HG02642 (cell line): ENCODE data around the gene LOXL3.
A peak's percentile ranks its signal among the peaks of the same experiment; 100 is the strongest.

Experiments
- ATAC-seq: cut with Tn5 transposase; IDR thresholded peaks from one replicate; pipeline ENCODE4 v1.9.1; 2021; ENCODE audit warnings: mild to moderate bottlenecking; ENCODE audit not compliant: unreplicated experiment, poor library complexity

The LOXL3 gene

DNA sequence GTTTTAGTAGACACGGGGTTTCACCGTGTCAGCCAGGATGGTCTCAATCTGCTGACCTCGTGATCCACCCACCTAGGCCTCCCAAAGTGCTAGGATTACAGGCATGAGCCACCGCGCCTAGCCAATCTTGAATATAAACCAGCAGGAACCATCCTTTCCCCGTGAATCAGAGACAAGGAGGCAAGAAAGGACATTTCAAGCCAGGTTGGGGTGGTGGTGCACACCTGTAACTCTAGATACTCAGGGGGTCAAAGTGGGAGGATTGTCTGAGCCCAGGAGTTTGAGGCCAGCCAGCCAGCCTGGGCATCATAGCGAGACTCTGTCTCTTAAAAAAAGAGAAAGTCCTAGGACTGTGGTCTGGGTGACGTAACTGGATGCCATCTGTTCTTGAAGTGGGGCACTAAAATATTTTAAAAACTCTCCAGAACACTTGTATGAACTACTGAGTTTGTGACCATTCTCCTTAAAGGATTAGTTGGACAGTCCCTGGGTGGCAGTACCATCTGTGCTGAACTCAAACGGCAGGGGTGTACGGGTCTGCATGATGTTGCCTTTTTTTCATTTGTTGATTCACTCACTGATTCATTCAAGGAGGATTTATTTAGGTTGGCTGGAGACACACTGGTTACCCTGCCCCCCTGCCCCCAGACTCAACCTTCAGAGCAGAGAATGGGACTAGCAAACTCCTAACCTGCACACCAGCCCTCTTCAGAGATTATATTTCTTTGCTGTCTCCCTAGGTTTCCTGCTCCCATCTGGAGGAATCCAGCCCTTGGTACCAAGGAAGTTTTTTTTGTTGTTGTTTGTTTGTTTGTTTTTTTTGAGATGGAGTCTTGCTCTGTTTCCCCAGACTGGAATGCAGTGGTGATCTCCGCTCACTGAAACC is 42.4 kb downstream of the LOXL3 start:
- no peak for ATAC-seq

DNA sequence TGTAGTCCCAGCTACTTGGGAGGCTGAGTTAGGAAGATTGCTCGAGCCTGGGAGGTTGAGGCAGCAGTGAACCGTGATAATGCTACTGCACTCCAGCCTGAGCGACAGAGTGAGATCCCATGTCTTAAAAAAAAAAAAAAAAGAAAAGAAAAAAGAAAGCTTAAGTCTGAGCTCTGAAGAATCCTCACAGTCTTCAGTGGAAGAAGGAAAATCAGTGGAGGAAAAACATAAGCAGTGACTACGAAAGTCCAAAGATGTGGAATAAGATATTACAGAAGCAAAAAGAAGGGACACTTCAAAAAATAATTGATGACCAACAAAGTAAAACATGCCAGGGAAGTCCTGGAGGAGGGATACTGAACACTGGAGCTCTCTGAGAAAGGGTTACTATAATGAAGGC is 43.5 kb downstream of the LOXL3 start:
- ATAC-seq, result no peak

DNA sequence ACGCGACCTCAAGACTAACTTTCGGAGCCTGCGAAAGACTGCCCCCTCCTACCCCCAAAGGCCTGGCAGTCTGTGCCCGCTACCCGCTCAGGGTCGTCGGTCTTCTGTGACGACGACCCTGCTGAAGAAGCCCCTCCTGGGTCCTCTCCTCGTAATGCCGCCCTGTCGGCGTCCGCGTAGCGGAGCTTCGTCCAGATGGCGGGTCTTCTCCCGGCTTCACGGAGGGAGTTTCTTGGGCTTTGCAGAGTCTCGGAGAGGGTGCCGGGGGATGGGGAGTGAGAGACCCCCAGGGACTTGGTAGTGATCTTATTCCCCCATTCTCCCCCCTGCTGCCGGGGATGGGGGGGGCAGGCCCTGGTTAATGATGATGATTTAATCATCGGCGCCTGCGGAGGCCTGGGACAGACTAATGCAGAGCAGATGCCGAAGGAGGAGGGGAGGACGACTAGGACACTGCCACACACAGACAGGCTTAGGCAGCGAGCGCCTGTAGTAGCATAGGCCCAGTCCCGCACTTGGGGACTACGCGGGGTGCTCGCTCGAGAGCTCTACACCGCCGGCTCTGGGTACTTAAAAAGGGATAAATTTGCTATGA is 45.7 kb downstream of the LOXL3 start:
- peak; percentile 6 for ATAC-seq

DNA sequence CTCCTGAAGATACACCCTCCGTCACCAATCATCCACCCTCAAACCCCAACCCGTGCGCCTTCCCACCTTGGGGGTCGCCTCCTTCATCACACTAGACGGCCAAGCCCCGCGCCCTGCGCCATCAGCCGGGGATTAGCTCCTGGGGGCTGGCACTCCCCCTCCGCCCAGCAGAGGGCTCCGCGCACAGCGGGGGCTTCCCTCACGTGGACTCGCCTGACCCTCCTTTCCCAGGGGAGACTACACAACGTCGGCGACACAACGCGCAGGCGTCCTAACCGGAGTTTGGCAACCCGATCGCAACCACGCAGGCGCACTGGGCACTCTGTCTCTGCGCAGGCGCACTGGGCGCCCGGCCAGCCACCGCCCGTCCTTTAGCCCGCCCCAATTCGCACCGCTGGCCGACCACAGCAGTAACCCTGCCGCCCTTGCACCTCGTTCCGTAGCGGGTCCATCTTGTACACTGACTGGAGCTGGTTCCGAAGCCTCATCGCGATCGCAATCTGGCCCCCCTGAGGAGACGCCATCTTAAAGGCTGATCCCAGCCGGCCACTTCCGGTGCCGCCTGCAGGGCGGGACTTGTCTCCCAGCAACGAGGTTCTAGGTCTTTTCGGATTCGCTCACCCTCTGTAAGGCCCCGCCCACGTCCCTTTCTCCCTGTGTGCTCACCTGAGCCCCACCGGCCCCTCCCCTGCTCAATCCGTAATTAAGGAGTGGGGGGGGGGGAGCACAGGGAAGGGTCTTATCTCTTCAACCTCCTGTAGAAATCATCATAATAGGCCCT is 46.4 kb downstream of the LOXL3 start, which contains the start of gene PCGF1:
Gene PCGF1, minus strand, starts transcription at position 551 of the 781 bp plus-strand sequence. Its CDS starts 27 bp downstream, at position 524.
- ATAC-seq, result peak; percentile 93

DNA sequence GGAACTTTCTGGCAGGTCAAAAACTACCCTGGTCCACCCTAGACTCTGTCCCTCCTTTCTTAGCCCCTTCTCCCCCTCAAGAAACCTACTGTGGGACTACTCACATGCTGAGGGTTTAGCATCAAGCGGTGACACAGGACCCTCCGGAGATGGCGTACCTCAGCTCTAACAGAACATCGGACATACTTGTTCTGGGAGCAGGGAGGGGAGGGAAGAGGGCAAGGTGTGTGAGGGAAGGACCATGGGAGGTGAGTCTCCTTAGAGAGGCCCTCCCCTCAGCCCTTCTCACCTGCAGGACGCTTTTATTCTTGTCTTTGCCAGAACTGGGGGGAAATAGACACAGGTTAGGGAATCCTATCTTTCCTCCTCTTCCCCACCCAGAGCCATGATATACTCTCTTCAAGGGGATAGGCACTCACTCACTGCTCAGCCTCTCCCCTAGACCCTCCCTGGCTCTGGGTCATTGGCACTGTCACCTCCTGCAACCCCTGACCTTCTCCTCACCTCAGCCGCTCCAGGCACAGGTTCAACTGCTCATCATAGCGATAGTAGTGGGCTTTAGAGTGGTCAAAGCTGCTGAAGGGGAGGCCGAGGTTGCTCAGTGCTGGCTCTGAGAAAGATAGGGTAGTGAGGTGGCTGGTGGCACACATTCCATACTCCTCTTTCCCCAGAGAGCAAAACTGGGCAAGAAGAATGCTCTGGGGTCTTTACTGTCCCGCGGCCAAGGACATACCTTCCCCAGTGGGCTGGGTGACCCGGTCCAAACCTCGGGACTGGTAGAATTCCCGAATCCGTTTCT is 48.1 kb downstream of the LOXL3 start:
- no peak for ATAC-seq

DNA sequence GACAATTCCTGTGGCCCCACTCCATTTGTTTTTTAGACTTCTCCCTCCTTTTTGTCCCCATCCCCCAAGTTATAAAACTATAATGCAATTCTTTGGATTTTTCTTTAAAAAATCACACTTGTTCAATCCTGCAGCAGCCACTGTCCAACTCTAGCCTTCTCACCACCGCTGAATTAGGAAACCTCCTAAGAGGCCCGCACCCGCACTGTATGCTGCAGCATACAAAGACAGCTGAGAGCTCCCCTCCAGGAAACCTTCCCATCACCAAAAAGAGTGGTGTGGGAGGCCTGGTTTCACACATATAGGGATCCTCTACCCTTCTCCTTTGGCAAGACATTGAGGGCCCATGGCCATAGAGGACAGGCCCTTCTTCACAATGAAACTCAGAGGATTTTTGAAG is 49.2 kb downstream of the LOXL3 start:
- no peak for ATAC-seq

DNA sequence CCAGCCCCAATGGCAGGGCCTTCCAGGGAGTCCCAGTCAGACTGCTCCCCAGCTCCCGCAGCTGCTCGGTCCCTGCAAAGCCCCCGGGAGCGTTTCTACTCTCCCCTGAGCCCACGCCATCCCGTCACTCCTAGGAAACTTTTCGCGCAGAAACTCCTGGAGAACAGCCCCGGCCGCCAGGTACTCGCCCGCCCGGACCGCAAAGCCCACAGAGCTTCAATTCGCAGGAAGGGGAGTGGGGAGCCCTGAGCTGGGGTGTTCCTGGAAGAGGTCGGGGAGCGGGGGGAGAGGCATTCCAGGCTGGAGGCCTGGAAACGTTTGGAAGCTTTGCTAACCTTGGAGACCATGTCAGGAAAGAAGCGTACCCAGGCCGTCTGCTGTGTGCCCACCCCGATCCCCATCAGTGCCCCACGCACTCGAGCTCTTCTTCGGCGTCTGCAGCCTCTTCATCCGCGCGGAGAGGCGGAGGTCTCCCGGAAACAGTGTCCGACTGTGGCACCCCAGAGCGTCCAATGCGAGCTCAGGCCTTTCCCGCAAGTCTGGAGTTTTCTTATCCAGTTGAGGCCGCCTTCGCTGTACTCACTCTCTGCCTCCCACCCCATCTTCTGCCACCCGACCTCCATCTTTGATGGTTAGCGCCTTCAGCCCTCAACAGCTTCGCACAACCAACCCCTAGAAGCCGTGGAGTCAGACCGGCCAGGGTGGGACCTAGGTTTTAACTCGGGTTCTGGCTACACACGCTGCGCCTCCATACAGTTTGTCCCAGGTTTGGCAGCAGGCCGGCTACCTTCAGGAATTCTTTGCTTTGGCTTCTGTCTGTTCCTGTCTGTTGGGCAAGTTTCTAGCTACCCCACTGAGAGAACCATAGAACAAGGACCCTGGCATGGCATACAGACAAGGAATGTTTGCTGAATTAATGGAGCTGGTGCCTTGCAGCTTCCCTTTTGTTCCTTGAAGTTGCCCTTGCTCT is 50.0 kb downstream of the LOXL3 start:
- no peak for ATAC-seq

DNA sequence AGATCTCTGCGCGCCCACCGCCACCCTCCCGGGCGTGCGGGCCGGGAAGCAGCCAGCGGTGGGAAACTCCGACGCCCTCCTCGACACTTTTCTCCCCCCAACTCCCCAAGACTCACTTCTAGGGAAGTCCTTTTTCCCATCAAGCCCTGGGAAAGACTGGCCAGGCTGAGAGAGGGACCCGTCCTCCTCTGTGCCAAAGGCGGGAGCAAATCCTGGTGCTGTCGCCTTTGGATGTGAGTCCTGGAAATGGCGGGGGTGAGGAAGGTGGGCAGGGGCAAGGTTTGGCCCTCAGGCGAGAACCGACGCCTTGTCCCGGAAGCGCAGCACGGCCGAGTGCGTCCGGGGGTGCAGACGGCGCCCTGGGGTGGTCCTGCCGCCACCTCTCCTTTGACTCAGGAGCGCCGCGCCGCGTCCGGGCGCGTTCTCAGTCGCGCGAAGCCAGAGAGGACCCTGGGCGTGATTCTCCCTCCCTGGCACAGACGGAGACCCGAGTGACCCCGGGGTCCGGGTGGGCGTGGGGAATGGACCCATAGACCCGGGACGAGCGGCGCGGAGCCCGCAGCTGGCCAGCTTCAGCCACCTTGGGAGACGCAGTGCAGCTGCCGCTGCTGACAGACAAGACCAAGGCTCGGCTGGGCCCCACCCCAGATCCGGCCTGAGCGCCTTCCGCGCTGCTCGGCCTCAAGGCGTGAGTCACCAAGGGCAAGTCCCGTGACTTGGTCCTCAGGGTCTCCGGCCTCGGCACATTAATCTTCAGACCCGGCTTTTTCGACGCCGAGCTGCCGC is 50.8 kb downstream of the LOXL3 start:
- peak; percentile 36 for ATAC-seq

DNA sequence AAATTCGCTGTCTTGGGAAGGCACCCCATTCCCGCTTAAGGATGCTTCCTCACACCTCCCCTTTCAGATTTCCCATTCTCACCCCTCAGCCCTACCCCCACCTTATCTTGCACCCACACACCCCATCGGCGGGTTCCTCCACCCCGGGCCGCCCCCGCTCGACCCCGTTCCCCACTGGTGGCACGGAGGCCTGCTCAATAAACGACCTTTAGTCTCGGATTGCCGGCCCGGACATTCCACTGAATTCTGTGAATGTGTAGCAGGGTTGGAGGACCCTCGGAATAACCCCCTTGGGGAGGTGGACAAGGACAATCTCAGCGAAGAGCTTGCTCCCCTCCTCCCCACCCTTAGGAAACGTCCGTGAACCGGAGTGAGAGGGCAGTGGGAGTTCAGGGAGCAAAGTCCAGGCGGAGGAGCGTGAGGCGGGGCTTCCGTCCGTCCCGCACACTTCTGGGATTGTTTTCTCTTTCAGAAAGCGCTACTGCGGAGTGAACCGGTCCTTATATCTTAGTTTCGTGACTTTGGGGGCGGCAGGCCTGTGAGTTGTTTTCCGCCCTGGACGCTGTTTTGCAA is 51.5 kb downstream of the LOXL3 start:
- no peak for ATAC-seq

DNA sequence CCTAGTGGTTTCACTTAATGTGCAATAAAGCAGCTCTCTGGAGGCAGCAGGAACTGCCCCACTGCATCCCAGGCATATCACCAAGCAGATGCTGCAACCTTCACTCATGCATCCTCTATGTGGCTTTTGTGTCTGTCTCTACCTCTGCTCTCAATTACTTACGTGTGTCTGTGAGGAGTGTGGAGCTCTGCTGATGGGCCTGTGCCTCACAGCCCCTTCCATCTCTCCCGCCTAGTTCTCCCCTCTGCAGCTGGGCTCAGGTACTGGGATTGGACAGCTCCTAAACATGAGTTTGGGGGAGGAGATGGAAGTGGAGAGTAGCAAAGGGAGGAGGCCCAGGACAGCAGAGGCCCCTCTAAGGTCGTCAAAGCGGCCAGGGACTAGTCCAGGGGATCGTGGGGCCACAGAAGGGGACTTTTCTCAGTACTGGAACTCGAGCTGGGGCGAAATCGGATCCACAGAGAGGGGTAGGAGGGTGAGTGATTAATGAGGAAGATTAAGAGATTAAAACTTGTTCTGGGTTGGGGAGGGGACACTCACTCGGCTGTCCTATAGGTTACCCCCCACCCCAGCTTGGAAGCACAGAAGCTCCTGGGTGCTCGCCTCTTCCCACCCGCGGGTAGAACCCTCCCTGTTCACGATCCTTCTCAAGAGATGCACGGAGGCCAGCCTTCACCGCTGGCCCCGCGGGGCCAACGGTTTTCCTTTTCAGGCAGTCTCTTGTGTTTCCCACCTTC is 52.2 kb downstream of the LOXL3 start:
- no peak for ATAC-seq

DNA sequence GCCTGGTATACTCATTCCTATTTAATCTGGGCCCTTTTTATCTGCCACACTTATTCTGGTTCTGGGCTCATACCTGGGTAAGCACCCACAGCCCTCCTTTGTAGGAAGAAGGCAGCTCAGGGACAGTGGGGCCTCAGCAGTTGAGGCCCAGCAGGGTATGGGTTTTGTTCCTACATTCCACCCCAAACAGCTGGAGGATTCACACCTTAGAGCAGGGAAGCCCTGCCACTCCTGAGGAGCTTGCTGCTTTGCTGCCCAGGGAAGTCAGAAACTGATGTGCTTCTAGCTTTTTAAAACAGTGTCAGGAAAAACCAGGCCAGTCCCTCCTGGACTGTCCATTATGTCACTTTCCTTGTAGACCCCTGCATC is 53.2 kb downstream of the LOXL3 start:
- no peak for ATAC-seq

DNA sequence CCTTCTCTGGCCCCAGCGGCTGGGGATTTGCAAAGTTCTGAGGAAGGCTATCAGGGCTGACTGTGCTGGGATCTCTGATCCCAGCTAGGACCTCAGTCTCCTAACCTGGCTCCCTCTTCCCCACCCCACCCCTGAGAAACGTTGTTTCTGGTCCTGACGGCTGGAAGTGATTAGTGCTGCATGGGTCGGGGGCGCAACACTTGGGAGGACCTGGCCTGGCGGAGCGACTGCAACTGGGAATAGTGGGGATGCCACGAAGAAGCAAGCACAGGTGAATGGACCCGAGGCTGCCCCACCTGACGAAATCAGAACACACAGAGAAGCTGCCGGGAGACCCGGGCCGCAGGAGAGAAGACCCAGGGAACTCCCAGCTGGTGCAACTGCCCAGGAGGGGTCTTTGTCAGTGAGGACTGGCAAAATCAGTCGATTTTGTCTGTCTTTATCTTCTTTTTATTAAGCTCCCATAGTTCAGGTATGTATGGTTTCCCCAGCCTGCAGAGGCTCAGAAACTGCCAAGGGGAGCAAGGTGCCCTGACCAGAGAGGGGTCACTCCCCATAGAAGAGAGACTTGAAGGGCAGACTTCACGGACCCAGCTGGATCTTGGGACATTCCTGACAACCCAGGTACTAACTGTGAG is 53.7 kb downstream of the LOXL3 start:
- no peak for ATAC-seq

DNA sequence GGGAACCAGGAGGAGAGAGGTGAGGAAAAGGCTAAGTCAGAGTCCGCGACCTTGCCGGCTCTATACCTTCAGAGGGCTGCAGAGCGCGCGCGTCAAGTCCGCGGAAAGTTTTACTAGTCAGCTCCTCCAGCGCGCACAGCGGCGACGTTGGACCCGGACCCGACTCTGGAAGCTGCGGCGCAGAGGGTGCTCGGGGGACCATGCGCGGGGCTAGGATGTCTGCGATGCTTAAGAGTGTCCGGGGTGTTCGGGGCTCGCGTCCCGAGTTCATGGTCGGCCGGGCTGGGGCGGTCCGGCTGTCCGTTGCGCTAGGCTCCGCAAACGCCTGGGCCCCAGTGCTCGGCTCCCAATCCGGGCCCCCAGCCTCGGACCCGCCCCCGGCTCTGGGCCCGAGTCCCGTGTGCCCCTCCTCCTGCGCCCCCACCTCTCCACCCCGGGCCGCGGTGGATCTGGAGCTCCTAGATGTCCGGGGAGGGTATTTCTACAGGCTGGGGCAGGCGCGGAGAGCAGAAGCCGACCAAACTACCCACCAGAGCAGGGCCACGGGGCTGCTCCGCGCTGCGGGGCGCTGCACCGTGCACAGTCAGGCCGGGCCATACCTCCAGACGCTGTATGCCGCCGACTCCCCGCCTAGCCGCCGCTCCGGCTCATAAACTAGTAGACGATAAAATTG is 54.3 kb downstream of the LOXL3 start, which contains the start of gene LBX2:
Gene LBX2, minus strand, starts transcription at position 337 of the 673 bp plus-strand sequence. Its CDS starts 66 bp downstream, at position 271.
- no peak for ATAC-seq

DNA sequence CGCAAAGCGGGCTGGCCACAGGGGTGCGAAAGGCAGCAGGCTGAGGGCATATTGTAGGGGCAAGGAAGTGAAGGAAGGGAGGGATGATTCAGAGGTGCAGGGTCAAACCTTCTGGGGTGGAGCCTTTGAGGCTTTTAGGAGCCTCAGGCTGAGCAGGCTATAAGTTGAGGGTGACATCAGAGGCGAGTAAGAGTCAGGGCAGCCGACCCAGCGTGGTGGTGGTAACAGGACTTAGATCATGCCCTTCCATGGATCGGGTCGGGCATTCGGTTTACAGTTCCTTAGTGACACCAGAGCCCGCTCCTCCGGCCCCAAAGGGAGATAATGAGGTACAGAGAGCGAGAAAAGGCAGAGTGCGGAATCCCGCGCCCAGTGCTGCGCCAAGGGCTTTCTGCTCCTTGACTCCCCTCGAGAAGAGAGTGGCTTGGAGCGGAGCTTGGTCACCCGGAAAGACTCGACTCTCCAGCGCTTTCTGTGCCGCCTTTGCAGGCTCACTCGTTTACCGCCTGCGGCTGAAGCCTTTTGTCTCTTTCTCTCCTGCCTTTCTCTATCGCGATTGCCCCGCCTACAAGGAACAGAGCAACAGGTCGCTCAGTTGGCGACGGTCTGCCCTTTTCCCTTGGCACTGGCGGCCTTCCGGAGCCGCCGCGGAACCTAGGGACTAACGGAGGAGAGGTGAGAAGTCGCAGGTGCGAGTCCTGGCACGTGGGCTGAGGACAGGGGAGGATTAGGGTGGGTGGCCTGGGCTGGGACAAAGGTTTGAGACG is 55.1 kb downstream of the LOXL3 start:
- no peak for ATAC-seq

DNA sequence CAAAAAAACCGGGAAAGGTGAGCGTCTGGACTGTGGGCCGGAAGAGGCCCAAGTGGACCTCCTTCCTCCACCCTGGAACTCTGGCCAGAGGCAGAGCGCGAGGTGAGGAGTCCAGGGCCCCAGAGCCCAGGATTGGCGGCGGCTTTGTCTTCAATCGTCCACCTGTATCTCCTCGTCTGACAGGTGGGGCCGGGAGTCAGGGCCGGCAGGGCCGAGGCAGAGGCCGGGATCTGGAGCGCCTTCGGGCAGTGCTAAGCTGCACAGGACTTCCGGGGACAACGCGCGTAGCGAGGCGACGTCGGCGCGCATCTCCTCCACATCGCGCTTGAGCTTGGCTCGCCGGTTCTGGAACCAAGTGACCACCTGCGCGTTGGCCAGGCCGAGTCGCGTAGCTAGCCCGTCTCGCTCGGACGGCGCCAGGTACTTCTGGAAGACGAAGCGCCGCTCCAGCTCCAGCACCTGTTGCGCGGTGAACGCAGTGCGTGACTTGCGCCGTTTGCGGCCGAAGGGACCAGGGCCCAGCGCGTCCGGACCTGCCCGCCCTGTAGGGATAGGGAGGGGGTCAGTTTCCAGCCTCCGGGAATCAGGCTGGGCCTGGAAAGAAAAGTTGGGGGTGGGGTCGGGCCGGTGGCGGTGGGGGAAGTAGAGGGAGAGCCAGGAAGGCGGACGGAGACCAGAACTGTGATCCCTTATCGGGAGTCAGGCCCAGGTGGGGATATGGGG is 55.8 kb downstream of the LOXL3 start:
- ATAC-seq, result no peak
